H1 (cell line): ENCODE measurements around the gene UBE2K.

Experiments
- BACH1 ChIP-seq: IDR thresholded peaks from 2 replicates; pipeline ENCODE4 v1.6.1; 2012; ENCODE audit warnings: low read length, improper control_type of control experiment
- EP300 ChIP-seq, 2 experiments: IDR thresholded peaks; 1 replicate in 1 of 2; 2 replicates in 1 of 2; pipeline ENCODE4 v1.6.1; 2011 to 2012; ENCODE audit warnings: low read depth in 2 of 2, low read length in 2 of 2, mild to moderate bottlenecking in 2 of 2, borderline replicate concordance in 1 of 2, inconsistent platforms in 1 of 2, moderate library complexity in 1 of 2
- FOSL1 ChIP-seq: IDR thresholded peaks from 2 replicates; pipeline ENCODE4 v1.6.1; 2011; ENCODE audit warnings: mild to moderate bottlenecking, low read depth, low read length, moderate library complexity; ENCODE audit not compliant: insufficient read depth
- GABPA ChIP-seq: IDR thresholded peaks from 2 replicates; pipeline ENCODE4 v1.6.1; 2011; ENCODE audit warnings: mild to moderate bottlenecking, low read length, moderate library complexity, borderline replicate concordance; ENCODE audit not compliant: insufficient read depth
- JUND ChIP-seq: IDR thresholded peaks from 2 replicates; pipeline ENCODE4 v1.6.1; 2011; ENCODE audit warnings: mild to moderate bottlenecking, improper control_type of control experiment, low read length
- PHF8 ChIP-seq: fragments of 200-600 bp; sonication (generic); conservative IDR thresholded peaks from 2 replicates; pipeline ENCODE4 v1.7.1; 2012; ENCODE audit warnings: low read depth, mild to moderate bottlenecking, inconsistent platforms, low read length, moderate library complexity
- RAD21 ChIP-seq, 2 experiments: IDR thresholded peaks in 1 of 2; conservative IDR thresholded peaks in 1 of 2; 2 replicates each; pipeline ENCODE4 v1.6.1; 2011; ENCODE audit warnings: low read depth in 2 of 2, low read length in 2 of 2, improper control_type of control experiment in 1 of 2, inconsistent platforms in 1 of 2, mild to moderate bottlenecking in 1 of 2, moderate library complexity in 1 of 2
- TF ChIP-seq, protein P1 (sequence below), 3 experiments: IDR thresholded peaks; 1 replicate in 2 of 3; 2 replicates in 1 of 3; pipeline versions ENCODE4 v1.5.1 to v1.6.1; 2011; ENCODE audit warnings: low read length in 3 of 3, mild to moderate bottlenecking in 3 of 3, inconsistent platforms in 2 of 3, low read depth in 1 of 3, moderate library complexity in 1 of 3; ENCODE audit not compliant: insufficient read depth in 1 of 3; ENCODE audit errors: control extremely low read depth in 1 of 3
- TF ChIP-seq, protein P2 (sequence below): IDR thresholded peaks from 2 replicates; pipeline ENCODE4 v1.6.1; 2011; ENCODE audit warnings: low read length, improper control_type of control experiment

DNA sequence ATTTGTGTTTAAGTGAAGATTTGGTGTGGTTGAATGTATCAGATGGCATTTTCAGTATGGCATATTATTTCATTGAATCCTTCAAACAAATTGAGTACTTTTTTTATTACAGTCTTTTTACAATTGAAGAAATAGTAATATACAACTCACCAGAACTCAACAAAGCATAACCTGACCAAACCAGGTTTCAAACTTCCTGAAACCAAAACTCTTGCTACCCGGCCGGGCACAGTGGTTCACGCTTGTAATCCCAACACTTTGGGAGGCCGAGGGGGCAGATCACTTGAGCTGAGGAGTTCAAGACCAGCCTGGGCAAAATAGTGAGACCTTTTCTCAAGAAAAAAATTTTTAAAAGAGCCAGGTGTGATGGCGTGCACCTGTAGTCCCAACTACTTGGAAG is 94.2 kb downstream of the UBE2K start:
- TF ChIP-seq GABPA (no peak), PHF8 (no peak), BACH1 (no peak), JUND (no peak), RAD21 (IDR thresholded peaks at IDR 0.05 in 1 of 2, conservative IDR thresholded peaks at IDR 0.05 in 1 of 2; ENCODE audit: low read depth in 2 of 2, low read length in 2 of 2) (no peak), EP300 (IDR thresholded peaks at IDR 0.05; ENCODE audit: borderline replicate concordance in 1 of 2, low read depth in 2 of 2, low read length in 2 of 2) (no peak), FOSL1 (no peak)
- TF ChIP-seq, protein P1, sequence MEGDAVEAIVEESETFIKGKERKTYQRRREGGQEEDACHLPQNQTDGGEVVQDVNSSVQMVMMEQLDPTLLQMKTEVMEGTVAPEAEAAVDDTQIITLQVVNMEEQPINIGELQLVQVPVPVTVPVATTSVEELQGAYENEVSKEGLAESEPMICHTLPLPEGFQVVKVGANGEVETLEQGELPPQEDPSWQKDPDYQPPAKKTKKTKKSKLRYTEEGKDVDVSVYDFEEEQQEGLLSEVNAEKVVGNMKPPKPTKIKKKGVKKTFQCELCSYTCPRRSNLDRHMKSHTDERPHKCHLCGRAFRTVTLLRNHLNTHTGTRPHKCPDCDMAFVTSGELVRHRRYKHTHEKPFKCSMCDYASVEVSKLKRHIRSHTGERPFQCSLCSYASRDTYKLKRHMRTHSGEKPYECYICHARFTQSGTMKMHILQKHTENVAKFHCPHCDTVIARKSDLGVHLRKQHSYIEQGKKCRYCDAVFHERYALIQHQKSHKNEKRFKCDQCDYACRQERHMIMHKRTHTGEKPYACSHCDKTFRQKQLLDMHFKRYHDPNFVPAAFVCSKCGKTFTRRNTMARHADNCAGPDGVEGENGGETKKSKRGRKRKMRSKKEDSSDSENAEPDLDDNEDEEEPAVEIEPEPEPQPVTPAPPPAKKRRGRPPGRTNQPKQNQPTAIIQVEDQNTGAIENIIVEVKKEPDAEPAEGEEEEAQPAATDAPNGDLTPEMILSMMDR (IDR thresholded peaks at IDR 0.05; ENCODE audit: control extremely low read depth in 1 of 3, insufficient read depth in 1 of 3, low read depth in 1 of 3, low read length in 3 of 3), result no peak
- TF ChIP-seq, protein P2, sequence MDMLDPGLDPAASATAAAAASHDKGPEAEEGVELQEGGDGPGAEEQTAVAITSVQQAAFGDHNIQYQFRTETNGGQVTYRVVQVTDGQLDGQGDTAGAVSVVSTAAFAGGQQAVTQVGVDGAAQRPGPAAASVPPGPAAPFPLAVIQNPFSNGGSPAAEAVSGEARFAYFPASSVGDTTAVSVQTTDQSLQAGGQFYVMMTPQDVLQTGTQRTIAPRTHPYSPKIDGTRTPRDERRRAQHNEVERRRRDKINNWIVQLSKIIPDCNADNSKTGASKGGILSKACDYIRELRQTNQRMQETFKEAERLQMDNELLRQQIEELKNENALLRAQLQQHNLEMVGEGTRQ, result no peak
